Stimulated activated CD4-positive, alpha-beta T cell treated with anti-CD3 and anti-CD28 coated beads, TNF-alpha, amount 100 ng/mL, for 24 hours (primary cell): ENCODE data around the gene ECT2L.

Experiments used
- DNase-seq, 3 experiments: peaks; one replicate each; pipeline ENCODE4 v3.0.0-alpha.2; 2020; ENCODE audit warnings: low read depth in 3 of 3

Gene ECT2L

DNA sequence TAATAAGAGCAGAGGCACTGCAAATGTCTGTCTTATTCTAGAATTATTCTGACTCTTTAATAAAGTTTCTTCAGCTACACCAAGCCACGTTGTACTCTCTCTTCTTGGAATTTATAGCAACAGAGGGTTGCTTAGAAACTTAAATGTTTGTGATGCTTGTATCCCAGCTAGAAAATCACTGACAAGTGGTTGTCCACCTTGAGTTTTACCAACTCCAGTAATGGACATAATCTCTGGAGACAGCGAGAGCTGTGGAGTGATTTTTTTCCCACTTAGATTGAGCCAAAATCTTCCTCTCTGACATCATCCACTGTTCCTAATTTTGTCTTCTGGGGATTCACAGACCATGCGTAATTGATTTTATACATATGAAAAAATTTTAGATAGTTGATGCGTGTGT is 8.0 kb downstream of the ECT2L start:
- no peak for DNase-seq

DNA sequence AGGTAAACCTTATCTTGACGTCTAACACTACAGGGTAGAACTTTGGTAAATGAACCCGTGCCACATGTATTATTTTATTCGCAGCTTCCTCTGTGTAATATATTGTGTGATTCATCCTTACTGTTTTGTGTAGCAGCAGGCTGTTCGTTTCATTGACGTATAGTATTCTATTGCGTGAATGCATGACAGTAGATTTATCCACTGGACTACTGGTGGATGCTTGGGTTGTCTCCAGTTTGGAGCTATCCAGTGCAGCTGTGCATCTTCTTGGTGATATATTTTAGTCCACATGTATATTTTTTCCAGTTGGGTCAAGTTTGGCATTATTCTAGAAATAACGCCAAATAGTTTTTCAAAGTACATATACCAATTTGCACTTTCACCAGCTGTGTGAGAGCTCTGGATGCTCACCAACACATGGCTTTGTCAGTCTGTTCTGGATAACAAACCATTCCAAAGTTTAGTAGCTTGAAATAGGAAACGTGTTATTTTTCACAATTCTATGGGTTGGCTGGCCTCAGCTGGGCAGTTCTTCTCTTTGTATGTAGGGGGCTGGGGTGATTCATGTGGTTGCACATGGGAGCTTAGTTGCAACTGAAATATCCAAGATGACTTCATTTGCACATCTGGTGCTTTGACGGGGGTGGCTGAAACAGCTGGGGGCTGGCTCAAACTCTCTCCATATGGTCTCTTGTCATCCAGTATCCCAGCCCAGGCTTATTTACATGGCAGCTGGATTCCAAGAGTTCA is 9.3 kb downstream of the ECT2L start:
- no peak for DNase-seq

DNA sequence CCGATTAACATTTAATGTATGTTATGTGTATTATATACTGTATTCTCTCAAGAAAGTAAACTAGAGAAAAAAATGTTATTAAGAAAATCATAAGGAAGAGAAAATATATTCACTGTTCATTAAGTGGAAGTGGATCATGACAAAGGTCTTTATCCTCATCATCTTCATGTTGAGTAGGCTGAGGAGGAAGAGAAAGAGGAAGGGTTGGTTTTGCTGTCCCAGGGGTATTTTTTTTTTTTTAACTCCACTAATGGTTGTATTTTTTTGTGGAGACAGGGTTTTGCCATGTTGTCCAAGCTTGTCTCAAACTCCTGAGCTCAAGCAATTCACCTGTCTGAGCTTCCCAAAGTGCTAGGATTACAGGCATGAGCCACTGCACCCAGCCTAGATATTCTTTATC is 11.0 kb downstream of the ECT2L start:
- DNase-seq, result no peak

DNA sequence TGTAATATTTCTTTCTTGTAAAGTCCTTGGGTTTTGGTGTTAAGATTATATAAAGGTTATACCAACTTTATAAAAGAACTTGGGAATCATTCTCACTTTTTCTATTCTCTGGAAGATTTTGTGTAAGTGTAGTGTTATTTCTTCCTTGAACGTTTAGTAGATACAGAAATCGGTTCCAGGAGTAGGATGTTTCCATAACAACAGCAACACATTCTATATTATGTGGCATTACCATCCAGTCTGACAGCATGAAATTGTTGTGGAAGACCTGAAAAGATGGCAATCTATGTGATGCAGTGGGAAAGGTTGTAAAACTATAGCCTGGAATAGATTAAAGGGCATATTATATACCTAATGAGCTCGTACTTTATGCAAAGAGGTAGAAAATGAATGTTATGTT is 13.8 kb downstream of the ECT2L start:
- no peak for DNase-seq

DNA sequence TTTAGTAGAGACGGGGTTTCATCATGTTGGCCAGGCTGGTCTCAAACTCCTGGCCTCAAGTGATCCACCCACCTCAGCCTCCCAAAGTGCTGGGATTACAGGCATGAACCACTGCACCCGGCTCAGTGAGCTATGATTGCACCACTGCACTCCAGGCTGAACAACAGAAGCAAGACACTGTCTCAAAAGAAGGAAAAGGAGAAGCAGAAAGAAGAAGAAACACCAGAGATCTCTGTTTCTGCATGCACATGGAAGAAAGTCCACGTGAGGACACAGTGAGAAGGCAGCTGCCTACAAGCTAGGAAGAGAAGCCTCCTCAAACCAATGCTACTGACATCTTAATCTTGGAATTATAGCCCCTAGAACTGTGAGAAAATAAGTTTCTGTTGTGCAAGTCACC is 16.0 kb downstream of the ECT2L start:
- no peak for DNase-seq

DNA sequence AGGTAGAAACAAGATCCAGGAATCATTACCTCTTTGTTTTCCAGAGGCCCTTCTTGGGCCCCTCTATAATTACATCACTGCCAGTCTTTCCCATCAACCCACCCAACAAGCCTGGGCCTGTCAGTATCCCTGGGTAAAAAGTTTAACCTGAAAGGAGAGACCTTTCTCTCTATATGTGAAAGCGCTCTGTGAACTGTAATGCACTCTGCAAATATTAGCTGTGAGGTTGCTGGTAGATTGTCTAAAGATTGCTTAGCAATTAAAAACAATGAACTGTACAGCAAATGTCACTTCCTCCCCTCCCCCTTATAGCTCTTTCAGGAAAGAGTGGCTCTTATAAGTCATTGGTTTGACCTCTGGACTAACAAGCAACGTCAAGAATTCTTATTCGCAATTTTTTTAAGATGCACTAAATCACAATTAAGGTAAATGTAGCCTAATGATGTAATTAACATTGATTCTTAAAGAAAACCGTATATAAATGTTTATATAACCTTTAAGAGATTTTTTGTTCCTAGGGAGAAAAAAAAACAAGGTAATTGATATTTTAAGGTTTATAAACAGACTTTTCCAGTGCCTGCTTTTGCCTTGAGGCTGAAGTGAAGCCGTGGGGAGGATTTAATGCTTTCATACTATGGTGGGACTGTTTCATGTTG is 18.4 kb downstream of the ECT2L start:
- no peak for DNase-seq

DNA sequence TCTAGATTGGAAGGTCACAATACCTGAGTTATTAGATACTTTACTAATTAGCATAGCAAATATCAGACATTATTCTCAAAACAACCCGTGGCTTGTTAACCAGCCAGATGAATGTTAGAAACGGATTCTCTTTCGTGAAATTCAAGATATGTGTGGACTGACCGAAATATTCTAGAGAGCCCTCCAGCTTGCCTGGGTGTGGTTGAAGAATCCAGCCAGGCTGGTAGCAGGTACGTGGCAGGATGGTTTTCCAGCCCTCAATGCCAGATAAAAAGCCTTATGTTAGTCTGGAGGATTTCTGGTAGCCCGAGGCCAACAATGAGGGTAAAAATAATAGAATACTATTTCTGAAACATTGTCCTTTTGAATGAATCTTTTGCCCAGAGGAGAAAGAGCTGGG is 19.3 kb downstream of the ECT2L start:
- no peak for DNase-seq

DNA sequence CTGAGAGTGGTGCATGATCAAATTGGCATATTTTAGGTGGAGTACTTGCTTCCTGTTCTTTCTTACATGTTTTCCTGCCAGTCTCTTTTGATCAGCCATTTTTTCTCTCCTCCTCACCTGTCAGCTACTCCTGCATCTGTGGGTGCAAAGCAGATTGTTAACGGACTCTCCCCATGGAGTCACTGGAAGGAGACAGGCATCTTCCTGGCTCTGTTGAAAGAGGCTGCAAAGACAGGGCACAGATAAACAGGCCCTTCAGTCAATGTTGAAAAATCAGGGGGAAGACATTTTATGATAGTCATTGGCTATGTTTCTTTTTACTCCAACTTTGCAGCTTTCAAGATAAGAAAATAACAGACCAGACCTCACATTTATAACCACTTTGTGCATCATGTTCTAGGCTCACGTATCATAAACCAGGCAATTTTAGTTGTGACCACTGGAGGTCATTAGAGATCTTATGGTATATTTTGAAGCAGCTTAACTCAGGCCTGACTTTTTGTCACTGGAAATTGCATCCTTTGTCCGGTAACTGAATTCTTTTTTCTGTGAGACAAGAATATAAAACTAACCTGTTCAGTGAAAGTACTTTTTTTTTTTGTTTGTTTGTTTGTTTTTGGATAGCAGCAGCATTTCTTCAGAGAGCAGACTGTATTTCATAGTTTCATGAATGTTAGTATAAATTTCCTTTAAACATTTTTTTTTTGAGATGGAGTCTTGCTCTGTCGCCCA is 20.1 kb downstream of the ECT2L start:
- DNase-seq, result no peak

DNA sequence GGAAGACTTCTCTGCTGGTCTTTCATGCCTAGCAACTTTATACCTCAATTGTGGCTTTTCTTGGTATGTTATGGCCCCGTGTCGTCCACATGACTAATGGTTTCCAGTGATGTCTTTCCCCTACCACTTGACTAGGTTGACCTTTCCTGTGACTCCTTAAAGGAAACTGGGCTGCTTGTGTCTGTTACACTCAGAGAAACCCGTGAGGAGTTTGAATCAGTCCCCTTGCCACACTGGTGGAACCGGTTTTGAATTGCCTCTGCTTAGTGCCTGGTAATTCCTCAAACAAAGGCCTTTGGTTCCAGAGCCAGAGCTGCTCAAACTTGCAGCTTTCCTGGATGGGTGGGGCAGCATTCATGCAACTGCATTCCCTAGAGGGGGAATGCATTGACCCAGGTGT is 21.9 kb downstream of the ECT2L start:
- no peak for DNase-seq

DNA sequence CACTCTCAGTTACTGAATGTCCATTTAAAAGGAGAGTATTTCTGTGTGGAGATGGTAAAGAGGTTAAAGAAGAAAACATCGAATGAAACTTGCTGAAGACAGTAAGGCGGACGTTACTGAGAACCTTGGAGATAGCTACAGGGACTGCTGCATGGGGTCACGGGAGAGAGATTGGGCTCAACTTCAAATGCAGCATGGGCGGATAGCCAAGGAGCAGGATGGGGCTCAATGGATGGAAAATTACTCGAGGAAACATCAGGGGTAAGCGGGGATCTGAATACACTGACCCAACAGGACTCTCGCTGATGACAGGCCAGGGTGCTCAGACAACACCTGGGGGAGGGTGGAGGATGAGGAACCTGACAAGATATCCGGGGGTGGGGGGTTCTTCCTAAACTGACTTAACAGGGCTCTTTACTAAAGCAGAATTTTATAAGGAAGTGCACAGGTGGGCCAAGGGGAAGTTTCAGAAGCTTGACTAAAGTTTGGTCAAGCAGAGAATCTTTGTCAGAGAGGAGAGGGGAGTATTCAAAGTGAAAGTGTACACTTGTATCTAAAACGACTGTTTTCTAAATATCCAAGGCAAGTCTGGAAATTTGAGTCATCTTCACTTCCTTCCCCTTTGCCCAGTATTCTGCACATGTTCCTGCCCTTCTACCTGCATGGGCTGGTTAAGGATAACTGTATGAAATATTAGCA is 22.8 kb downstream of the ECT2L start:
- DNase-seq, result no peak

DNA sequence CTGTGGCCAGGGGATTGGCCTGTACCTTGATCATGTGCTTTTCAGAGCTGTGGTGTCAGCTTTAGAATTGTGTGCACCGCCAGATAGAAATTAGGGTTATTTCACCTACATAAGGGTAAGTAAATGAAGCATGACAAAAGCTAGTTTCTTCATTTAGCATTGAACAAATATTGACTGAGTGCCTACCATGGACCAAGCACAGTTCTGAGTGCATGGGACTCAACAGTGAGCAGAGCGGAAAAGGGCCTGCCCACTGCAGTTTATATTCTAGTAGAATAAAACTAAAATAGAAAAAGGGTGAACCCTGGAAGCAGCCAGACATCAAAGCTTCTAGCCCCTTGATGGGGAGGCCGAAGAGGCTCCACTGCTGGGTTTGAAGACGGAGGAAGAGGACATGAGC is 25.6 kb downstream of the ECT2L start:
- no peak for DNase-seq

DNA sequence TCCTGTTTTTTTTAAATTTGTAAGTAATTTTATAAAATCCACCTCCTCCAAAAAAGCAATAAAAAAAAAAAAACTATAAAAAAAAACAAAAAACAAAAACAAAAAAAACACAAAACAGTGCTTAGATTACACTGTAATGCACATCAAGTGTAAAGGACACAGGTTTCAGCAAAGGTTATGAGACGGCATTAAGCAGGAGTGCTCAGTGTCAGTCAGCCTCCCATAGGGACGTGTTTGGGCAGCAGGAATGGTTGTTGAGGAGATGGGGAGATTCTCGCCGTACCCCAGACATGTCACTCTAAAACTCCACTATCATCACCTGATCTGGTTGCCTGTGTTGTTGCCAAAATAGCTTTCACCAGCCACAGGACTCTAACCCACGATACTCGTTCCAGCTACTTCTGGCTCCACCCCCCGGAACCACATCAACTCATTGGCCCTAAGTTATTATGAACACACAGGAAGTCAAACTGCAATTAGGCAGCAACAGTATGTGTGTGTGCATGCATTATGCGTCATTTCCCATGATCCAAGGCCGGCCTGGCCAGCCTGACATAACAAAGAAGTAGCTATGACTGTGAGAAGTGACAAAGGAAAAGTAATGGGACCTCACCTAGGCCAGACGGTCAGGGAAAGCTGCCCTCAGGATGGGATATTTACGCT is 28.7 kb downstream of the ECT2L start:
- no peak for DNase-seq

DNA sequence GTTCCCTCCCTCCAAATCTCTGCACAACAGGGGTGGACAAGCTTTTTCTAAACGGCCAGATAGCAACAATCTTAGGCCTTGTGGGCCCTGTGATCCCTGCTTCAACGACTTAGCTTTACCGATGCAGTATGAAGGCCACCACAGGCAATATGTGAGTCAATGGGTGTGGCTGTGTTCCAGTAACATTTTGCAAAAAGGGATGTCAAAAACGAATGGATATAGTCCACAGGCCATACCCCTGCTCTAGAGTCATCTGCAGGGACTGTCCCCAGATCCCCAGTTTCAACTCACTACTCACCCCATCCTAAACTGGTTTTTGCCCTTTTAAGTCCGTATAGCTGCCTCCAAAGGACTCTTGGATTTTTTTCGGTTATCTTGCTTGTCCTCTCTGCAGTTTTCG is 34.4 kb downstream of the ECT2L start:
- DNase-seq, result no peak

DNA sequence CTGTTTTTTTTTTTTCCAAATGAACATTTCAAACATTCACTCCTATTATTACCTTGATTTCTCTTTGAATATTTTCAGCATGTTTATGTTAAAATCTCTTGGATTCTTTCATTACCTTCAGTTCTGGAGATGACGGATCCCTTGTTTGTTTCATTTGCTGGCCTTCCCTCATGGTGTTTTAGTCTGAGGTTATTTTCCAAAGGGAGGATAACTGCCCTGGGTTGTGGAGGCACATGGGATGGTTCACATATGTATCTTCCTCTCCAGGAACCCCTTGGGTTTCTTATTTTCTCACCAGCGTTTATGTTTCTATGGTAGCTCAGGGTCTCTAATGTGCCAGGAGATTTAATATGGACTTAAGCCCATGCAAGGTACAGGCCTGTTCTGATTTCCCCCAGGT is 36.3 kb downstream of the ECT2L start:
- DNase-seq, result no peak

DNA sequence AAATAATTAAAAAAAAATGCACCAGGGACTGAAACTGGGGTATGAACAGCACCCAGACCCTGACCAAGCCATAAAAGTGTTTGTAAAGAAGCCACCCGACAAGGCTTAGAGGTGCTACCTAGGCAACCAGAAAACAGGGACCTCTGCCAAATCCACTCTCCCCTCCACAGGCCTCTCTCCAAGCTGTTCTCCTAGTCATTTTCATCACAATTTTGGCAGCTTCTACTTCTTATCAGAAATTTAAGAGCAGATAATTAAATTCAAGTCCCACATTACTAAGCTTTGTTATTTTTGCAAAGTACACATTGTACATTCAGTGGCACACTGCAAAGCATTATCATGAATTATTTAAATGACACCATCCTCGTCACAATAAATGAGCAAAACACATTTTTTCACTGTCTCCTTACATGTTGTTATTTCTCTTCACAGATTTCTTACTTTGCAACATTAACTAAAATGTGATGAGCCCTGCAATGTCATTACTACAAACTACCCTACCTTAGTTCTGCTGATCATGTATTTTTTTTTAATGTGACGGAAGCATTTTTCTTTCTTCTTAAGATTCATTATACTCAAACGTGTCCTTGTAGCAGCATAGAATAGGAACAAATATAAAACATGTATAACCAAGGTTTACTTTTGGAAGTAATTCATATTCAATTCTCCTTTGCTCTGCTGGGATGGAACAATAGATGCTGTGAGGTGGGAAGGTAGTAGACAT is 38.1 kb downstream of the ECT2L start:
- DNase-seq, result no peak

DNA sequence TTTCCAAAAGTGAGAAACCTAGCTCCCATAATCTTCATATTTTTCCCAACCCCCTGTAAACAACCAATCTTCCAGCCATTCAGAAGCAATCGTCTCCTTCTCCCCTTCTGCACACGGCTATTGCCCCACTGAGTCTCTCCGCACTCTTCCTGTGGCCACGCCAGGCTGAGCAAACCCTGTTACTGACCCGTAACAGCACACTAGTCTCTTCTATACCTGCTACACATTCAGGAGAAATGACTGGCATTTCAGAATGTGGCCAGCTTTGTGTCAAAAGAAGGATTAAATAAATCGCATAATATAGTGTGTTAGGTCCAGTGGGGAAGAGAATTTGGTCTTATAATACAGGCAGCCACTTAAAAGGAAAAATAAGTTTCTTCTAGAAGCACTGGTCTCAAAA is 41.4 kb downstream of the ECT2L start:
- no peak for DNase-seq

DNA sequence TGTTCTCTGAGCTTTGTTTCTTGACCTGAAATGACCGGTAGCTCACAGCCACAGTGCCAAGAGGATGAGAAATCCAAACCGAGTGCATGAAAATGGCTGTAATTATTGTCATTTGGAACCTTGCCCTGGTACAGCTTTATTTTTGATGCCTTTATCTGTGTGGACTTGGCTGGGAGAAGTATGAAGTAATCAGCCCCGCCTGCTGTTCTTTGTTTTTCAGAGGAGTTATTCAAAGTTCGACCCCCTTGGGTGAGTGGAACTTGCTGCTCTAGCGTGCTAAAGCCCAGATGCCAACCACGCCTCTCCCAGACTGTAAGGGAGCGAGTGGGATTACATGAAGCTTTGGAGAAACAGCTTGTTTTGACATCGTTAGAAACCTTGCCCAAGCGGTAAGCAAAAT is 48.3 kb downstream of the ECT2L start:
- DNase-seq, result no peak

DNA sequence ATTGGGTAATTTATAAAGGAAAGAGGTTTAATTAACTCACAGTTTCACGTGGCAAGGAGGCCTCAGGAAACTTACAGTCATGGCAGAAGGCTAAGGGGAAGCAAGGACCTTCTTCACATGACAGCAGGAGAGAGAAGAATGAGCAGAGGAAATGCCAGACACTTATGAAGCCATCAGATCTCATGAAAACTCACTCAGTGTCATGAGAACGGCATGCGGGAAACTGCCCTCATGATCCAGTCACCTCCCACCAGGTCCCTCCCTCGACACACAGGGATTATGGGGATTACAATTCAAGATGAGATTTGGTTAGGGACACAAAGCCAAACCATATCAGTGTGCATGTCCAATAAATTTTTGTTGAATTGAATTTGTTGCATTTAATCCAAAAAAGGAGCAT is 52.0 kb downstream of the ECT2L start:
- DNase-seq, result no peak

DNA sequence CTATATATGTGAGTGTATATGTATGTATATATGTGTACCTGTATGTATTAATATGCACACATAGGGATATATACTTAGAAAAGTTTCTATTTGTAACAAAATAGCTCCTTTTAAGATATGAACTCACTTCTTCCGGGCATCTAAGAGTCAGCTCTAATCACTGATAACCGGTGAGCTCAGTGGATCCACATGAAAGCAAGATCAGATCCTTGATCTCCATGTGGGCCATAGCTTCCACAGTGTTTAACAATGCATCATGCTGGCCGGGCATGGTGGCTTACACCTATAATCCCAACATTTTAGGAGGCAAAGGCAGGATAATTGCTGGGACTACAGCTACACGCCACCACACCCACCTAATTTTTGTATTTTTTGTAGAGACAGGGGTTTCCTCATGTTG is 52.6 kb downstream of the ECT2L start:
- DNase-seq, result no peak

DNA sequence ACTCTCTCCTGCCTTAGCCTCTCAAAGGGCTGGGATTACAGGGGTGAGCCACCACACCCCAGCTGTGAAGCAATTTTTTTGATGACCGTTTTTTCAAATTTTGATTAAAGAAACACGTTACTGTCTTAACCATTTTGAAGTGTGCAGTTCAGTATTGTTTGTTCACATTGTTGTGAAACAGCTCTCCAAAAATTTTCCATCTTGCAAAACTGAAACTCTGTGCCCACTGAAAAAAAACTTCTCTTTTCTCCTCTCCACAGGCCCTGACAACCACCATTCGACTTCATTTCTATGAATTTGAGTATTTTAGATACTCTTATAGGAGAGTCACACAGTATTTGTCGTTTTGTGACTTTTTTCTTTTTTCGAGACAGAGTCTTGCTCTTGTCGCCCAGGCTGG is 53.9 kb downstream of the ECT2L start:
- no peak for DNase-seq

DNA sequence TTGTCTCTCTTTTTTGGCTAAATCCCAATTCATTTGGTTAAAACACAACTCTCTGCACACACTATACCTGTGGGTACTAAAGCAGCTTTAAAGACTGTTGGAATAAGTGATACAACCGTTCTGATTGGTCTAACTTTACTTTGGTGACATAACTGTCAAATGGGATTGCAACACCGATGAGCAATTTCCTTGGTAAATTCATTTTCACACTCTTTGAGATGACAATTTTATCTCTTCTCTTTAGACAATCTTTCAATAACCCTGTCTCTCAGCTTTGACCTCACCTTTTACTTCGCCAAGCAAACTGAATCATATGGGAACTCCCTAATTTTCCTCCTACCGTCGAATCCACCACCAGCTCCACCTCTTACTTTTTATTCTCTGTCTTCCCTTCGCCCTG is 60.8 kb downstream of the ECT2L start:
- DNase-seq, result no peak
